Fibroblast of lung (primary cell): ENCODE results near the gene SLC35C1.

Experiments used
- EZH2 ChIP-seq: IDR thresholded peaks from 2 replicates; pipeline ENCODE4 v1.5.1; 2012; ENCODE audit warnings: low read length, control low read depth, mild to moderate bottlenecking; ENCODE audit errors: missing control alignments
- TF ChIP-seq, protein P1 (sequence below), 2 donors: IDR thresholded peaks in 1 of 2; conservative IDR thresholded peaks in 1 of 2; 1 replicate in 1 of 2; 2 replicates in 1 of 2; pipeline ENCODE4 v1.5.1; 2011 to 2012; ENCODE audit warnings: low read length in 2 of 2, control low read depth in 1 of 2, inconsistent platforms in 1 of 2, low read depth in 1 of 2, mild to moderate bottlenecking in 1 of 2

DNA sequence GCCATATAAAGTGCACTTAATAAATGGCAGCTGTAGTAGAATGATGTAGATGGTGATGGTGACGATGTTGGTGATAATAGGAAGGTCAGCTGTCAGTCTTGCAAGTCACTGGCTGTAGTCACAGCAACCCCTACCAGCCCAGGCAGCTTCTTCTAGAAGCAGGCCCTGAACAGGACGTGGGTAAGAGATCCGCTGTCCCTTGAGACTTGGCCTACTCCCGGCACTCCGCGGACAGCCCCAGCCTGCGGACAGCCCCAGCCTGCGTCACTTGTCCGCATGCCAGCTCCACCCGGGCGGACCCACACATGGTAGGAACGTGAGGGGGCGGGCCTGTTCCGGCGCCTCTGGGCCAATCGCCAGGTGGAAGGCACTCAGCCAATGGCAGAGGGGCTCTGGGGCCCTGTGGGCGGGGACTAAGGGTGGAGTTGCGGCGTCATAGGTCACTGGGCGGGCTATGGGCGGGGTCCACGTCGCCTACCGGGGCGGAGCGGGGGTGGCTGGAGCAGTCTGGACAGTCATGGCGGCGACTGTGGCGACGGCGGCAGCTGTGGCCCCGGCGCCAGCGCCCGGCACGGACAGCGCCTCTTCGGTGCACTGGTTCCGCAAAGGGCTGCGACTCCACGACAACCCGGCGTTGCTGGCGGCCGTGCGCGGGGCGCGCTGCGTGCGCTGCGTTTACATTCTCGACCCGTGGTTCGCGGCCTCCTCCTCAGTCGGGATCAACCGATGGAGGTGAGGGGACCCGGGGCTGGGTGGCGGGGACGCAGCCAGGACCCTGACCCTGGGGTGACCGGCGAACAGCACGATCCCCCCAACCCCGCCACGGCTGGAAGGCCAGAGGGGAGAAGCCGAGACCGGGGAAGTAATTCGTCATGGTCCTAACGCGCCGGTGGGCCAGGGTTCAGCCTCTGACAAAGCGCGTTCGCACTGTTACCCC, 42.3 kb downstream of the SLC35C1 start, which contains the start of gene CRY2:
- TF ChIP-seq, protein P1, sequence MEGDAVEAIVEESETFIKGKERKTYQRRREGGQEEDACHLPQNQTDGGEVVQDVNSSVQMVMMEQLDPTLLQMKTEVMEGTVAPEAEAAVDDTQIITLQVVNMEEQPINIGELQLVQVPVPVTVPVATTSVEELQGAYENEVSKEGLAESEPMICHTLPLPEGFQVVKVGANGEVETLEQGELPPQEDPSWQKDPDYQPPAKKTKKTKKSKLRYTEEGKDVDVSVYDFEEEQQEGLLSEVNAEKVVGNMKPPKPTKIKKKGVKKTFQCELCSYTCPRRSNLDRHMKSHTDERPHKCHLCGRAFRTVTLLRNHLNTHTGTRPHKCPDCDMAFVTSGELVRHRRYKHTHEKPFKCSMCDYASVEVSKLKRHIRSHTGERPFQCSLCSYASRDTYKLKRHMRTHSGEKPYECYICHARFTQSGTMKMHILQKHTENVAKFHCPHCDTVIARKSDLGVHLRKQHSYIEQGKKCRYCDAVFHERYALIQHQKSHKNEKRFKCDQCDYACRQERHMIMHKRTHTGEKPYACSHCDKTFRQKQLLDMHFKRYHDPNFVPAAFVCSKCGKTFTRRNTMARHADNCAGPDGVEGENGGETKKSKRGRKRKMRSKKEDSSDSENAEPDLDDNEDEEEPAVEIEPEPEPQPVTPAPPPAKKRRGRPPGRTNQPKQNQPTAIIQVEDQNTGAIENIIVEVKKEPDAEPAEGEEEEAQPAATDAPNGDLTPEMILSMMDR (conservative IDR thresholded peaks at IDR 0.05 in 1 of 2, IDR thresholded peaks at IDR 0.05 in 1 of 2; ENCODE audit: low read depth in 1 of 2, low read length in 2 of 2): no peak
- TF ChIP-seq EZH2: no peak
